AG09319 (cell line): Measurements from ENCODE around the gene CDH20.
"Not testable (repeated sequence)": the region's sequence is repeated elsewhere in the genome, so short reads cannot be mapped to it uniquely, and the experiment has no call there.

Experiments used
- DNase-seq: peaks from one replicate; pipeline ENCODE4 v3.0.0-alpha.2; 2010; ENCODE audit warnings: low read depth; ENCODE audit errors: extremely low read depth
- TF ChIP-seq, protein P1 (sequence below): IDR thresholded peaks from 2 replicates; pipeline ENCODE4 v1.5.1; 2011; ENCODE audit warnings: low read depth, mild to moderate bottlenecking, inconsistent platforms, low read length, moderate library complexity

Gene CDH20

GRCh38 chr18:61368001-61368400 lies 34.8 kb downstream of the CDH20 start:
- TF ChIP-seq, protein P1, sequence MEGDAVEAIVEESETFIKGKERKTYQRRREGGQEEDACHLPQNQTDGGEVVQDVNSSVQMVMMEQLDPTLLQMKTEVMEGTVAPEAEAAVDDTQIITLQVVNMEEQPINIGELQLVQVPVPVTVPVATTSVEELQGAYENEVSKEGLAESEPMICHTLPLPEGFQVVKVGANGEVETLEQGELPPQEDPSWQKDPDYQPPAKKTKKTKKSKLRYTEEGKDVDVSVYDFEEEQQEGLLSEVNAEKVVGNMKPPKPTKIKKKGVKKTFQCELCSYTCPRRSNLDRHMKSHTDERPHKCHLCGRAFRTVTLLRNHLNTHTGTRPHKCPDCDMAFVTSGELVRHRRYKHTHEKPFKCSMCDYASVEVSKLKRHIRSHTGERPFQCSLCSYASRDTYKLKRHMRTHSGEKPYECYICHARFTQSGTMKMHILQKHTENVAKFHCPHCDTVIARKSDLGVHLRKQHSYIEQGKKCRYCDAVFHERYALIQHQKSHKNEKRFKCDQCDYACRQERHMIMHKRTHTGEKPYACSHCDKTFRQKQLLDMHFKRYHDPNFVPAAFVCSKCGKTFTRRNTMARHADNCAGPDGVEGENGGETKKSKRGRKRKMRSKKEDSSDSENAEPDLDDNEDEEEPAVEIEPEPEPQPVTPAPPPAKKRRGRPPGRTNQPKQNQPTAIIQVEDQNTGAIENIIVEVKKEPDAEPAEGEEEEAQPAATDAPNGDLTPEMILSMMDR: no peak

GRCh38 chr18:61369671-61370070 lies 36.4 kb downstream of the CDH20 start:
- not testable (repeated sequence) for DNase-seq

More at GRCh38 chr18:61368001-61368400, 34.8 kb downstream of the CDH20 start:
- DNase-seq: no peak

DNA sequence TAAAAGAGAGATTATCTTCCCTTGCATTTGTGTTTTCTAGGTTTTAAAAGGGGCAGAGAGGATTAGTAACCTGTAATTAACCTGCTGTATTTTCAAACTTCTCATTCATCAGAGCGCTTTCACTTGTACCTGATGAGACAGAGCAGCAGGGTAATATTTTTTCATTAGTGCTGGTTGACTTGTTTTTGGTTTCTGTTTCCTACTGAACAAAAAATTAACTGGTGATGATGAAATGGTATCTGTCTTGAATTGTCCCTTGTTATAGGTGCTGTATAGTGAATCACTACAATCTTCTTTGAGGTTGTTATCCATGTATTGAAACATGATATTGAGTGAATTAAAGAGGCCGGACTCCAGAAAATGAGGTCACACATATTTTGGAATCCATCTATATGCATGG lies 37.9 kb downstream of the CDH20 start:
- TF ChIP-seq, protein P1: no peak
- no peak for DNase-seq

DNA sequence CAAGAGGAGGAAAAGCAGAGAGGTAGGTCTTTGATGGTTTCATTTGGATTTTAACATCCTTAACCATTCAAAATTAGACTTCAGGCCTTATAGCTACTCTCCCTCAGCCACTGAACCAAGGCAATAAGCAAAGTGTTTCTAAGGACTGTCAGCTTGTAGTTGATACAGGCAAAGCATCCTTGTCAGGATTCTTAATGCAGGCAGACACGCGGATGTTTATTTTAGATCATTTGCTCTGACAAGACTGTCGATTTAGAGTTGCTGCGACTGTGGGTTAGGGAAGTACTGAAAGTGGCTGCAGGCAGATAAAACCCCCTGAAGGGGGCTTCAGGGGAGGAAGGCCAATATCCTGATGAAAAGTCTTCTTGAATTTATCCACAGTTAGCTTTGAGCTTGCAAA lies 46.6 kb downstream of the CDH20 start:
- DNase-seq: no peak
- TF ChIP-seq, protein P1: no peak

DNA sequence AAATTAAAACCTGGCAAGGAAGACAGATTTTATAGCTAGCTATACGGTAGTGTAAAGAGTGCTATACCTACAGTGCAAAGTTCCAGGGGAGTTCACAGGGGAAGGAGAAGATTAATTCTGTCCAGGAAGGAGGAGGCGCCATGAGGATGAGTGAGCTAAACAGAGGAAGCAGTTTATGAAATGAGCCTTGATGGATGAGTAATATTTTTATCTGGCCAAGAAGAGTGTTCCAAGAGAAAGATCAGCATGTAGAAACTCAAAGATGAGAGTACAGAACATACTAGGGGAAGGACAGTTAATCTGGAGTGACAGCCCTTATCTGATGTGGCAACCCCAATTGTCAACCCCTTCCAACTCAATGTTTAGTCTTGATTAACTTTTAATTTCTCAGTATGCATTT lies 54.8 kb downstream of the CDH20 start:
- no peak for DNase-seq
- TF ChIP-seq, protein P1: no peak

DNA sequence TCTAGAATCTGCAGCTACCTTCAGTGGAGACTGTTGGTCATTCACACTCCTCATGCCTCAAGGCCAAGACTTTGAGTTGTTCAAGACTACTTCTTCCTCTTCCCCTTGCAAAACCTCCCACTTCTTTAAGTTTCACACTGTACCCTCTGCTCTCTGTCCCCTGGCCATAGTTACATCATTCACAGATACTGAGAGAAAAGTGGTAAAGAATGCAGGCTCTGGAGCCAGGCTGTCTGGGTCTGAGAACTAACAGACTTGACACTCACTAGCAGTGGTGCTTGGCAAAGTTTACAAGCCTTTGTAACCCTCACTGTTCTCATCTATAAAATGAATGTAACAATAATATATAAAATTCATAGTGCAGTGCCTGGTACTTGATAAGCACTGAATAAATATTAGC lies 61.8 kb downstream of the CDH20 start:
- no peak for DNase-seq
- TF ChIP-seq, protein P1: no peak

DNA sequence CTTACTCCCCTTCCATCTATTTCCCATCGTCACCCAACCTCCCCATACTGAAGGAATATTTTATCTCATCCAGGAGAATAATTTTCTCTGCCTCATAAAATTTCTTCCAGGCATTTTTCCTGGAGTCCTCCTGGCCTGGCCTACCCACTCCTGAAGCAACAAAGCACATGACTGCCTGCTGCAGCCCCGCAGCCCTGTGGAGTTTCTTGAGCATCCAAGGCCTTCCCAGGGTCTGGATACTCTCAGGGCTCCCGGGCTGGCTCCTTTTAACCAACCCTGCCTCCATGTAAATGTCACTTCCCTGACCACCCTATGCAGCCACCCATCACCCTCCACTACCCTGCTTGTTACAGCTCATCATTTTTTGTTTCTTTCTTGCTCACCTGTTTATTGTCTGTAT lies 64.0 kb downstream of the CDH20 start:
- DNase-seq: no peak
- TF ChIP-seq, protein P1: no peak

GRCh38 chr18:61398961-61399705 lies 65.9 kb downstream of the CDH20 start:
- DNase-seq: peak; percentile 30
- TF ChIP-seq, protein P1: no peak
